Colonic mucosa (tissue), 4 donors: ENCODE results near the gene JCHAIN. TPM values are rescaled to one million over a fixed set of nuclear protein-coding genes. Genes with fewer than 3 reads are reported as not detected.

Experiments
- DNase-seq: peaks from one replicate; pipeline ENCODE4 v3.0.0-alpha.2; 2020
- H3K27ac ChIP-seq: fragments of 200-600 bp; one replicate; pipeline ENCODE4 v1.8.0; 2021
- H3K27me3 ChIP-seq: fragments of 200-600 bp; one replicate; pipeline ENCODE4 v1.8.0; 2021
- H3K36me3 ChIP-seq: fragments of 200-600 bp; one replicate; pipeline ENCODE4 v1.8.0; 2021
- H3K4me1 ChIP-seq: fragments of 200-600 bp; one replicate; pipeline ENCODE4 v1.8.0; 2021; ENCODE audit warnings: mild to moderate bottlenecking
- H3K4me3 ChIP-seq: fragments of 200-600 bp; one replicate; pipeline ENCODE4 v1.8.0; 2021
- H3K9ac ChIP-seq, 2 donors: one replicate each; pipeline ENCODE4 v1.7.0; 2013; ENCODE audit warnings: control low read depth in 2 of 2, low read depth in 2 of 2, low read length in 2 of 2
- H3K9me3 ChIP-seq: fragments of 200-600 bp; one replicate; pipeline ENCODE4 v1.8.0; 2021
- CTCF ChIP-seq: fragments of 200-600 bp; IDR thresholded peaks from one replicate; pipeline ENCODE4 v1.8.0; 2022; ENCODE audit warnings: antibody characterized with exemption, mild to moderate bottlenecking
- intact Hi-C: fragments of 100-400 bp; cut with DNase I; formaldehyde crosslinking; loops from one replicate; pipeline ENCODE4 v1.14.1; 2022
- total RNA-seq, 2 donors: library from RNA; stranded (reverse); fragmentation: NEBNext Ultra II Directional in 1 of 2; extraction: Animal tissue kit (Norgen Biotek cat#: 25700) in 1 of 2; gene quantifications; one replicate each; pipeline ENCODE4 v1.2.1, GENCODE V29; 2021
- donor health status: healthy.
- donor health status: DM: no; HTN: no; CAD: no.
- donor health status: DM: no; HTN: no; CAD: no.

Gene JCHAIN
- total RNA-seq, 2 donors from 2014 or later: 392 to 396 TPM

GRCh38 chr4:70627620-70628019 is 38.7 kb downstream of the JCHAIN start:
- H3K9ac ChIP-seq: no peak overlapping the region
- no peaks in the 10 kb centered on the region for H3K9me3 ChIP-seq
- H3K27ac ChIP-seq: no peak overlapping the region
- H3K4me3 ChIP-seq: no peak overlapping the region
- H3K27me3 ChIP-seq: no peaks in the 10 kb centered on the region
- H3K4me1 ChIP-seq: no peaks in the 10 kb centered on the region
- no peaks in the 10 kb centered on the region for H3K36me3 ChIP-seq
- no peak for TF ChIP-seq CTCF
- no peak for DNase-seq
- intact Hi-C loops: no loop called here

GRCh38 chr4:70624226-70624793 is 42.0 kb downstream of the JCHAIN start:
- TF ChIP-seq CTCF: no peak
- H3K27me3 ChIP-seq: no peaks in the 10 kb centered on the region
- H3K9me3 ChIP-seq: no peaks in the 10 kb centered on the region
- no peak overlapping the region for H3K9ac ChIP-seq
- intact Hi-C loops: no loop called here
- H3K27ac ChIP-seq: no peak overlapping the region
- H3K36me3 ChIP-seq: no peaks in the 10 kb centered on the region
- no peak overlapping the region for H3K4me3 ChIP-seq
- DNase-seq: no peak
- no peaks in the 10 kb centered on the region for H3K4me1 ChIP-seq

GRCh38 chr4:70623323-70623722 is 43.0 kb downstream of the JCHAIN start:
- Histone ChIP-seq H3K27me3 (no peaks in the 10 kb centered on the region), H3K9me3 (no peaks in the 10 kb centered on the region), H3K4me3 (no peak overlapping the region), H3K4me1 (no peaks in the 10 kb centered on the region), H3K9ac (no peak overlapping the region), H3K27ac (no peak overlapping the region), H3K36me3 (no peaks in the 10 kb centered on the region)
- intact Hi-C loops: no loop called here
- TF ChIP-seq CTCF: no peak
- no peak for DNase-seq

- no peaks in the 10 kb centered on the region for H3K36me3 ChIP-seq
- H3K4me3 ChIP-seq: no peak overlapping the region
- H3K4me1 ChIP-seq: no peaks in the 10 kb centered on the region
- TF ChIP-seq CTCF: no peak
- H3K27me3 ChIP-seq: no peaks in the 10 kb centered on the region
- no peaks in the 10 kb centered on the region for H3K9me3 ChIP-seq
- no peak overlapping the region for H3K9ac ChIP-seq
- H3K27ac ChIP-seq: no peak overlapping the region
- intact Hi-C loops: no loop called here
- DNase-seq: no peak
These were observed 46.5 kb downstream of the JCHAIN start for GRCh38 chr4:70619778-70620177.

GRCh38 chr4:70619288-70619687 is 47.0 kb downstream of the JCHAIN start:
- no peak for DNase-seq
- no peaks in the 10 kb centered on the region for H3K4me1 ChIP-seq
- no peak overlapping the region for H3K4me3 ChIP-seq
- no peak for TF ChIP-seq CTCF
- no peak overlapping the region for H3K27ac ChIP-seq
- H3K27me3 ChIP-seq: no peaks in the 10 kb centered on the region
- no peak overlapping the region for H3K9ac ChIP-seq
- intact Hi-C loops: no loop called here
- no peaks in the 10 kb centered on the region for H3K9me3 ChIP-seq
- no peaks in the 10 kb centered on the region for H3K36me3 ChIP-seq
